Endothelial cell of umbilical vein (primary cell): ENCODE results near the gene SLCO3A1. TPM values are rescaled to one million over a fixed set of nuclear protein-coding genes. Genes with fewer than 3 reads are reported as not detected.

Source experiments
- BruUV-seq: library from RNA; stranded (reverse); fragments of 400-500 nt; replicated peaks from 2 replicates; lab custom pipeline; 2021; lab: Mats Ljungman, UMichigan
- CTCF ChIA-PET: fragments of 300-600, 350-600 bp; sonication (Branson Sonifier 250); formaldehyde crosslinking; loops from one replicate; lab custom pipeline; 2021; ENCODE audit warnings: antibody characterized with exemption, inconsistent platforms; lab: Charles Lee
- POLR2A ChIA-PET: fragments of 300-600, 350-600 bp; sonication (Branson Sonifier 250); formaldehyde crosslinking; loops from one replicate; lab custom pipeline; 2021; ENCODE audit warnings: antibody characterized with exemption, inconsistent platforms; lab: Charles Lee
- DNase-seq: peaks from one replicate; pipeline ENCODE4 v3.0.0-alpha.2; 2011; ENCODE audit warnings: low read depth, low spot score
- FAIRE-seq: peaks from 2 replicates; lab custom pipeline; 2011; peaks lifted over from hg19 to GRCh38; lab: Jason Lieb, UNC
- H2AFZ ChIP-seq: 2 replicates; pipeline ENCODE4 v1.6.0; 2012; ENCODE audit warnings: low read depth, low read length, control low read depth, inconsistent platforms
- H3K27ac ChIP-seq: 2 replicates; pipeline ENCODE4 v1.5.1; 2011; ENCODE audit warnings: low read depth, mild to moderate bottlenecking, control low read depth, low read length, moderate library complexity; ENCODE audit not compliant: insufficient read depth
- H3K27me3 ChIP-seq, 2 experiments: 2 replicates each; pipeline versions ENCODE4 v1.6.0 to v1.6.1; 2011; ENCODE audit warnings: low read length in 2 of 2, mixed read lengths in 1 of 2; ENCODE audit not compliant: control insufficient read depth in 2 of 2, insufficient read depth in 2 of 2
- H3K36me3 ChIP-seq, 2 experiments: 2 replicates in 1 of 2; 3 replicates in 1 of 2; pipeline ENCODE4 v1.5.1; 2011; ENCODE audit warnings: low read length in 2 of 2, mild to moderate bottlenecking in 1 of 2, moderate library complexity in 1 of 2; ENCODE audit not compliant: control insufficient read depth in 2 of 2, insufficient read depth in 2 of 2; ENCODE audit errors: extremely low read depth in 1 of 2
- H3K4me1 ChIP-seq: 3 replicates; pipeline ENCODE4 v1.5.1; 2011; ENCODE audit warnings: mild to moderate bottlenecking, low read length; ENCODE audit not compliant: control insufficient read depth, insufficient read depth; ENCODE audit errors: extremely low read depth
- H3K4me2 ChIP-seq: 2 replicates; pipeline ENCODE4 v1.6.1; 2011; ENCODE audit warnings: low read length, control low read depth, mixed read lengths; ENCODE audit not compliant: insufficient read depth
- H3K4me3 ChIP-seq, 3 experiments: fragments of 200-600 bp in 1 of 3; sonication (generic), shearing (Covaris generic) in 1 of 3; replicated peaks in 1 of 3; 2 replicates each; pipeline ENCODE4 v1.5.1; 2011 to 2016; ENCODE audit warnings: control low read depth in 3 of 3, low read length in 3 of 3, mild to moderate bottlenecking in 2 of 3, inconsistent platforms in 1 of 3, low read depth in 1 of 3, moderate library complexity in 1 of 3; ENCODE audit not compliant: insufficient read depth in 1 of 3
- H3K79me2 ChIP-seq: 2 replicates; pipeline ENCODE4 v1.6.0; 2012; ENCODE audit warnings: low read length, inconsistent platforms; ENCODE audit not compliant: control insufficient read depth, insufficient read depth
- H3K9ac ChIP-seq: replicated peaks from 2 replicates; pipeline ENCODE3; 2011; ENCODE audit warnings: low read length, control low read depth; ENCODE audit not compliant: insufficient read depth; ENCODE audit errors: extremely low read depth
- H3K9me1 ChIP-seq: replicated peaks from 3 replicates; pipeline ENCODE4 v1.6.0; 2011; ENCODE audit warnings: mild to moderate bottlenecking, low read length; ENCODE audit not compliant: control insufficient read depth, insufficient read depth; ENCODE audit errors: extremely low read depth
- H3K9me3 ChIP-seq: replicated peaks from 2 replicates; pipeline ENCODE4 v1.5.1; 2012; ENCODE audit warnings: low read length, inconsistent platforms; ENCODE audit not compliant: control insufficient read depth, insufficient read depth
- H4K20me1 ChIP-seq: replicated peaks from 2 replicates; pipeline ENCODE3; 2011; ENCODE audit warnings: mild to moderate bottlenecking, low read length; ENCODE audit not compliant: control insufficient read depth, insufficient read depth; ENCODE audit errors: extremely low read depth
- CTCF ChIP-seq, 2 donors: IDR thresholded peaks; 1 replicate in 1 of 2; 2 replicates in 1 of 2; pipeline ENCODE4 v1.5.1; 2011; ENCODE audit warnings: low read length in 2 of 2, mild to moderate bottlenecking in 2 of 2, moderate library complexity in 2 of 2, control low read depth in 1 of 2, inconsistent platforms in 1 of 2, low read depth in 1 of 2; ENCODE audit not compliant: insufficient read depth in 1 of 2; ENCODE audit errors: extremely low read depth in 1 of 2
- EZH2 ChIP-seq: IDR thresholded peaks from 2 replicates; pipeline ENCODE4 v1.6.1; 2012; ENCODE audit warnings: borderline replicate concordance, low read depth, mild to moderate bottlenecking, moderate library complexity, low read length, inconsistent platforms; ENCODE audit not compliant: severe bottlenecking
- FOS ChIP-seq: IDR thresholded peaks from 2 replicates; pipeline ENCODE4 v1.6.1; 2011; ENCODE audit warnings: mild to moderate bottlenecking, low read length, moderate library complexity, borderline replicate concordance; ENCODE audit not compliant: insufficient read depth
- GATA2 ChIP-seq: IDR thresholded peaks from 2 replicates; pipeline ENCODE4 v1.7.0; 2011; ENCODE audit warnings: low read depth, mild to moderate bottlenecking, moderate library complexity, mixed read lengths, low read length; ENCODE audit not compliant: insufficient read length, insufficient read depth
- JUN ChIP-seq: IDR thresholded peaks from 2 replicates; pipeline ENCODE4 v1.6.1; 2011; ENCODE audit warnings: borderline replicate concordance, low read depth; ENCODE audit not compliant: insufficient read length, insufficient read depth
- MAX ChIP-seq: IDR thresholded peaks from 2 replicates; pipeline ENCODE4 v1.6.1; 2011; ENCODE audit not compliant: insufficient read depth, insufficient read length
- MYC ChIP-seq: IDR thresholded peaks from one replicate; pipeline ENCODE4 v1.6.1; 2011; ENCODE audit warnings: mild to moderate bottlenecking, low read depth, low read length
- POLR2A ChIP-seq: IDR thresholded peaks from 2 replicates; pipeline ENCODE4 v1.6.1; 2012; ENCODE audit warnings: low read depth, mild to moderate bottlenecking, control low read depth, low read length
- POLR2AphosphoS5 ChIP-seq: IDR thresholded peaks from 2 replicates; pipeline ENCODE4 v1.6.1; 2012; ENCODE audit warnings: low read depth, mild to moderate bottlenecking, control low read depth, low read length, moderate library complexity; ENCODE audit not compliant: insufficient read depth
- dilution Hi-C: fragments of 300-500 bp; cut with MboI; formaldehyde crosslinking; loops from one replicate; pipeline ENCODE4 v1.15.0; 2019; ENCODE audit warnings: low sequenced_read_pairs; ENCODE audit not compliant: extremely low pct_ligation_motif_present
- intact Hi-C: fragments of 100-400 bp; cut with micrococcal nuclease; formaldehyde crosslinking; loops from one replicate; pipeline ENCODE4 v1.10.0; 2022
- polyA plus RNA-seq, 4 experiments: library from polyadenylated mRNA; depleted of rRNA in 3 of 4; stranded (reverse) in 3 of 4; unstranded in 1 of 4; fragments of >200 nt; gene quantifications; 2 replicates each; pipeline versions ENCODE4 v1.2.1 to v1.2.3, GENCODE V29; 2011 to 2012; ENCODE audit warnings: missing spikeins in 1 of 4
- total RNA-seq: library from RNA; stranded (reverse); gene quantifications from 2 replicates; pipeline ENCODE4 v1.2.3, GENCODE V29; 2021

The SLCO3A1 gene
- total and polyA plus RNA-seq, 2 donors (not counting 3 experiments of a cell fraction or from before 2014, with no cell fraction given), result 0.88 to 0.92 TPM

- H3K4me2 ChIP-seq, result no peak overlapping the region
- no peak overlapping the region for H3K4me3 ChIP-seq
- no peaks in the 10 kb centered on the region for H4K20me1 ChIP-seq
- DNase-seq (no peak), FAIRE-seq (no peak)
- H3K36me3 ChIP-seq, result no peaks in the 10 kb centered on the region
- dilution Hi-C loops, result no loop called here
- no peaks in the 10 kb centered on the region for H3K27me3 ChIP-seq
- TF ChIP-seq POLR2A, result no peak
- no peak for TF ChIP-seq JUN
- no peak for TF ChIP-seq EZH2
- intact Hi-C loops, result no loop called here
- H3K79me2 ChIP-seq, result no peaks in the 10 kb centered on the region
- H3K9me1 ChIP-seq, result no peaks in the 10 kb centered on the region
- ChIA-PET CTCF (no interaction called here), POLR2A (no interaction called here)
- no peak overlapping the region for H3K9ac ChIP-seq
- H3K27ac ChIP-seq, result no peak overlapping the region
- H3K4me1 ChIP-seq, result no peaks in the 10 kb centered on the region
- no TSS peak for BruUV-seq
- no peak overlapping the region for H2AFZ ChIP-seq
- H3K9me3 ChIP-seq, result no peaks in the 10 kb centered on the region
Measured at GRCh38 chr15:91890614-91891013, 37.1 kb downstream of the SLCO3A1 start.

GRCh38 chr15:91891101-91891500 is 37.6 kb downstream of the SLCO3A1 start:
- no peak for FAIRE-seq
- Histone ChIP-seq H3K4me2 (no peak overlapping the region), H3K27ac (no peak overlapping the region), H3K9me3 (no peaks in the 10 kb centered on the region), H3K4me3 (no peak overlapping the region), H3K36me3 (no peaks in the 10 kb centered on the region), H2AFZ (no peak overlapping the region), H3K27me3 (no peaks in the 10 kb centered on the region), H4K20me1 (no peaks in the 10 kb centered on the region), H3K4me1 (no peaks in the 10 kb centered on the region), H3K79me2 (no peaks in the 10 kb centered on the region), H3K9me1 (no peaks in the 10 kb centered on the region), H3K9ac (no peak overlapping the region)
- no TSS peak for BruUV-seq
- dilution Hi-C loops, result no loop called here
- ChIA-PET POLR2A (no interaction called here), CTCF (no interaction called here)
- TF ChIP-seq POLR2A, result no peak
- no peak for TF ChIP-seq POLR2AphosphoS5
- TF ChIP-seq JUN, result no peak
- TF ChIP-seq MAX, result no peak
- no peak for TF ChIP-seq GATA2
- no peak for TF ChIP-seq CTCF (IDR thresholded peaks at IDR 0.05; ENCODE audit: extremely low read depth in 1 of 2, insufficient read depth in 1 of 2, low read depth in 1 of 2, low read length in 2 of 2)
- no peak for TF ChIP-seq FOS
- no peak for TF ChIP-seq MYC
- TF ChIP-seq EZH2, result no peak
- no peak for DNase-seq
- intact Hi-C loops, result no loop called here
